ENCODE data around the gene GPC3.
"Not testable (repeated sequence)": the region's sequence is repeated elsewhere in the genome, so short reads cannot be mapped to it uniquely, and the experiment has no call there.

Gene GPC3

GRCh38 chrX:133776072-133776471 lies 209.3 kb downstream of the GPC3 start:
- peak; percentile 4 for DNase-seq (ENCODE audit: low read depth, low spot score)

- DNase-seq (ENCODE audit: low read depth, low spot score) = no peak
These were observed 210.6 kb downstream of the GPC3 start for GRCh38 chrX:133774807-133775206.

GRCh38 chrX:133771086-133771646 lies 214.2 kb downstream of the GPC3 start:
- DNase-seq (ENCODE audit: low read depth, low spot score) = no peak

- DNase-seq (ENCODE audit: low read depth, low spot score) = not testable (repeated sequence)
These were observed 222.3 kb downstream of the GPC3 start for GRCh38 chrX:133762976-133763548.

GRCh38 chrX:133754657-133755056 lies 230.7 kb downstream of the GPC3 start:
- no peak for DNase-seq (ENCODE audit: low read depth, low spot score)

- DNase-seq (ENCODE audit: low read depth, low spot score) = no peak
These were observed 235.4 kb downstream of the GPC3 start for GRCh38 chrX:133749951-133750350.

GRCh38 chrX:133749370-133749769 lies 236.0 kb downstream of the GPC3 start:
- no peak for DNase-seq (ENCODE audit: low read depth, low spot score)

GRCh38 chrX:133747196-133747595 lies 238.2 kb downstream of the GPC3 start:
- no peak for DNase-seq (ENCODE audit: low read depth, low spot score)

- DNase-seq (ENCODE audit: low read depth, low spot score) = no peak
These were observed 238.8 kb downstream of the GPC3 start for GRCh38 chrX:133746593-133746992.

GRCh38 chrX:133745349-133745748 lies 240.0 kb downstream of the GPC3 start:
- DNase-seq (ENCODE audit: low read depth, low spot score) = no peak

GRCh38 chrX:133742602-133743305 lies 242.6 kb downstream of the GPC3 start:
- no peak for DNase-seq (ENCODE audit: low read depth, low spot score)

- no peak for DNase-seq (ENCODE audit: low read depth, low spot score)
These were observed 244.1 kb downstream of the GPC3 start for GRCh38 chrX:133741303-133741702.

- DNase-seq (ENCODE audit: low read depth, low spot score) = no peak
These were observed 258.8 kb downstream of the GPC3 start for GRCh38 chrX:133726642-133727041.

- no peak for DNase-seq (ENCODE audit: low read depth, low spot score)
These were observed 259.2 kb downstream of the GPC3 start for GRCh38 chrX:133726211-133726630.

GRCh38 chrX:133723930-133724329 lies 261.5 kb downstream of the GPC3 start:
- DNase-seq (ENCODE audit: low read depth, low spot score) = no peak

- no peak for DNase-seq (ENCODE audit: low read depth, low spot score)
These were observed 262.6 kb downstream of the GPC3 start for GRCh38 chrX:133722756-133723155.

- not testable (repeated sequence) for DNase-seq (ENCODE audit: low read depth, low spot score)
These were observed 265.1 kb downstream of the GPC3 start for GRCh38 chrX:133720269-133720668.

GRCh38 chrX:133715715-133716114 lies 269.7 kb downstream of the GPC3 start:
- DNase-seq (ENCODE audit: low read depth, low spot score) = no peak

- DNase-seq (ENCODE audit: low read depth, low spot score) = no peak
These were observed 275.9 kb downstream of the GPC3 start for GRCh38 chrX:133709501-133709900.

GRCh38 chrX:133706890-133707289 lies 278.5 kb downstream of the GPC3 start:
- no peak for DNase-seq (ENCODE audit: low read depth, low spot score)

GRCh38 chrX:133702230-133702629 lies 283.2 kb downstream of the GPC3 start:
- DNase-seq (ENCODE audit: low read depth, low spot score) = no peak

GRCh38 chrX:133699023-133699728 lies 286.2 kb downstream of the GPC3 start:
- no peak for DNase-seq (ENCODE audit: low read depth, low spot score)

- DNase-seq (ENCODE audit: low read depth, low spot score) = no peak
These were observed 287.1 kb downstream of the GPC3 start for GRCh38 chrX:133698298-133698697.

Measured in activated naive CD8-positive, alpha-beta T cell treated with anti-CD3 and anti-CD28 coated beads, Interleukin-2, amount 50 U/mL, for 16 hours (primary cell).